Measurements from ENCODE around the gene ARSA.
A peak's percentile ranks its signal among the peaks of the same experiment; 100 is the strongest.
"Not testable (repeated sequence)": the region's sequence is repeated elsewhere in the genome, so short reads cannot be mapped to it uniquely, and the experiment has no call there.

The ARSA gene

GRCh38 chr22:50672041-50672440 is 44.1 kb upstream of the ARSA start:
- Histone ChIP-seq H3K9me3 (ENCODE audit: control insufficient read depth in 2 of 2, low read length in 2 of 2) (no peaks in the 10 kb centered on the region), H3K27ac (ENCODE audit: low read length) (peak overlapping the region; percentile 6), H3K9ac (ENCODE audit: low read length in 2 of 2) (no peak overlapping the region), H3K27me3 (ENCODE audit: control insufficient read depth in 1 of 2, insufficient read depth in 2 of 2, low read length in 2 of 2) (peaks cover 26 to 28% of the 10 kb centered on the region in 2 donors), H3K36me3 (ENCODE audit: control insufficient read depth in 2 of 2, insufficient read depth in 2 of 2, low read length in 2 of 2) (no peaks in the 10 kb centered on the region), H3K4me3 (ENCODE audit: low read length in 2 of 2) (no peak overlapping the region), H3K4me1 (ENCODE audit: control insufficient read depth, insufficient read depth, low read length) (peaks cover 10% of the 10 kb centered on the region)

GRCh38 chr22:50671641-50672040 is 43.7 kb upstream of the ARSA start:
- no peaks in the 10 kb centered on the region for H3K36me3 ChIP-seq (ENCODE audit: control insufficient read depth in 2 of 2, insufficient read depth in 2 of 2, low read length in 2 of 2)
- no peak overlapping the region for H3K4me3 ChIP-seq (ENCODE audit: low read length in 2 of 2)
- H3K27ac ChIP-seq (ENCODE audit: low read length): peak overlapping the region; percentile 11
- H3K9ac ChIP-seq (ENCODE audit: low read length in 2 of 2): no peak overlapping the region
- H3K27me3 ChIP-seq (ENCODE audit: control insufficient read depth in 1 of 2, insufficient read depth in 2 of 2, low read length in 2 of 2): peaks cover 26 to 27% of the 10 kb centered on the region in 2 donors
- peaks cover 10% of the 10 kb centered on the region for H3K4me1 ChIP-seq (ENCODE audit: control insufficient read depth, insufficient read depth, low read length)
- H3K9me3 ChIP-seq (ENCODE audit: control insufficient read depth in 2 of 2, low read length in 2 of 2): no peaks in the 10 kb centered on the region

- Histone ChIP-seq H3K27ac (ENCODE audit: low read length) (peak overlapping the region; percentile 11), H3K4me1 (ENCODE audit: control insufficient read depth, insufficient read depth, low read length) (peaks cover 10% of the 10 kb centered on the region), H3K4me3 (ENCODE audit: low read length in 2 of 2) (no peak overlapping the region), H3K9me3 (ENCODE audit: control insufficient read depth in 2 of 2, low read length in 2 of 2) (no peaks in the 10 kb centered on the region), H3K9ac (ENCODE audit: low read length in 2 of 2) (no peak overlapping the region), H3K27me3 (ENCODE audit: control insufficient read depth in 1 of 2, insufficient read depth in 2 of 2, low read length in 2 of 2) (peaks cover 24 to 26% of the 10 kb centered on the region in 2 donors), H3K36me3 (ENCODE audit: control insufficient read depth in 2 of 2, insufficient read depth in 2 of 2, low read length in 2 of 2) (no peaks in the 10 kb centered on the region)
Observed at GRCh38 chr22:50670914-50671538, 43.1 kb upstream of the ARSA start.

GRCh38 chr22:50670513-50670912 is 42.6 kb upstream of the ARSA start:
- no peak overlapping the region for H3K27ac ChIP-seq (ENCODE audit: low read length)
- no peaks in the 10 kb centered on the region for H3K36me3 ChIP-seq (ENCODE audit: control insufficient read depth in 2 of 2, insufficient read depth in 2 of 2, low read length in 2 of 2)
- H3K9ac ChIP-seq (ENCODE audit: low read length in 2 of 2): no peak overlapping the region
- H3K9me3 ChIP-seq (ENCODE audit: control insufficient read depth in 2 of 2, low read length in 2 of 2): no peaks in the 10 kb centered on the region
- peaks cover 20 to 21% of the 10 kb centered on the region in 2 donors for H3K27me3 ChIP-seq (ENCODE audit: control insufficient read depth in 1 of 2, insufficient read depth in 2 of 2, low read length in 2 of 2)
- H3K4me1 ChIP-seq (ENCODE audit: control insufficient read depth, insufficient read depth, low read length): peaks cover 6% of the 10 kb centered on the region
- no peak overlapping the region for H3K4me3 ChIP-seq (ENCODE audit: low read length in 2 of 2)

- no peaks in the 10 kb centered on the region for H3K36me3 ChIP-seq (ENCODE audit: control insufficient read depth in 2 of 2, insufficient read depth in 2 of 2, low read length in 2 of 2)
- H3K9me3 ChIP-seq (ENCODE audit: control insufficient read depth in 2 of 2, low read length in 2 of 2): no peaks in the 10 kb centered on the region
- H3K9ac ChIP-seq (ENCODE audit: low read length in 2 of 2): no peak overlapping the region
- H3K27me3 ChIP-seq (ENCODE audit: control insufficient read depth in 1 of 2, insufficient read depth in 2 of 2, low read length in 2 of 2): peaks cover 0 to 2% of the 10 kb centered on the region in 2 donors
- no peak overlapping the region for H3K4me3 ChIP-seq (ENCODE audit: low read length in 2 of 2)
- no peak overlapping the region for H3K27ac ChIP-seq (ENCODE audit: low read length)
- H3K4me1 ChIP-seq (ENCODE audit: control insufficient read depth, insufficient read depth, low read length): no peaks in the 10 kb centered on the region
Observed at GRCh38 chr22:50665738-50666137, 37.8 kb upstream of the ARSA start.

GRCh38 chr22:50665212-50665611 is 37.3 kb upstream of the ARSA start:
- Histone ChIP-seq H3K9ac (ENCODE audit: low read length in 2 of 2) (no peak overlapping the region), H3K27me3 (ENCODE audit: control insufficient read depth in 1 of 2, insufficient read depth in 2 of 2, low read length in 2 of 2) (peaks cover 0 to 2% of the 10 kb centered on the region in 2 donors), H3K9me3 (ENCODE audit: control insufficient read depth in 2 of 2, low read length in 2 of 2) (no peaks in the 10 kb centered on the region), H3K4me3 (ENCODE audit: low read length in 2 of 2) (no peak overlapping the region), H3K27ac (ENCODE audit: low read length) (no peak overlapping the region), H3K4me1 (ENCODE audit: control insufficient read depth, insufficient read depth, low read length) (no peaks in the 10 kb centered on the region), H3K36me3 (ENCODE audit: control insufficient read depth in 2 of 2, insufficient read depth in 2 of 2, low read length in 2 of 2) (no peaks in the 10 kb centered on the region)

- H3K27ac ChIP-seq (ENCODE audit: low read length): no peak overlapping the region
- no peaks in the 10 kb centered on the region for H3K9me3 ChIP-seq (ENCODE audit: control insufficient read depth in 2 of 2, low read length in 2 of 2)
- no peak overlapping the region for H3K4me3 ChIP-seq (ENCODE audit: low read length in 2 of 2)
- no peaks in the 10 kb centered on the region for H3K4me1 ChIP-seq (ENCODE audit: control insufficient read depth, insufficient read depth, low read length)
- H3K9ac ChIP-seq (ENCODE audit: low read length in 2 of 2): no peak overlapping the region
- peaks cover 3 to 10% of the 10 kb centered on the region in 2 donors for H3K27me3 ChIP-seq (ENCODE audit: control insufficient read depth in 1 of 2, insufficient read depth in 2 of 2, low read length in 2 of 2)
- no peaks in the 10 kb centered on the region for H3K36me3 ChIP-seq (ENCODE audit: control insufficient read depth in 2 of 2, insufficient read depth in 2 of 2, low read length in 2 of 2)
Observed at GRCh38 chr22:50660306-50660705, 32.4 kb upstream of the ARSA start.

GRCh38 chr22:50659711-50660110 is 31.8 kb upstream of the ARSA start:
- peaks cover 3 to 10% of the 10 kb centered on the region in 2 donors for H3K27me3 ChIP-seq (ENCODE audit: control insufficient read depth in 1 of 2, insufficient read depth in 2 of 2, low read length in 2 of 2)
- H3K9me3 ChIP-seq (ENCODE audit: control insufficient read depth in 2 of 2, low read length in 2 of 2); H3K9ac ChIP-seq (ENCODE audit: low read length in 2 of 2); H3K36me3 ChIP-seq (ENCODE audit: control insufficient read depth in 2 of 2, insufficient read depth in 2 of 2, low read length in 2 of 2); H3K27ac ChIP-seq (ENCODE audit: low read length); H3K4me3 ChIP-seq (ENCODE audit: low read length in 2 of 2); H3K4me1 ChIP-seq (ENCODE audit: control insufficient read depth, insufficient read depth, low read length): not testable (repeated sequence)

GRCh38 chr22:50657925-50658324 is 30.0 kb upstream of the ARSA start:
- Histone ChIP-seq H3K27me3 (ENCODE audit: control insufficient read depth in 1 of 2, insufficient read depth in 2 of 2, low read length in 2 of 2) (peaks cover 3 to 10% of the 10 kb centered on the region in 2 donors), H3K9me3 (ENCODE audit: control insufficient read depth in 2 of 2, low read length in 2 of 2) (no peaks in the 10 kb centered on the region), H3K27ac (ENCODE audit: low read length) (no peak overlapping the region), H3K36me3 (ENCODE audit: control insufficient read depth in 2 of 2, insufficient read depth in 2 of 2, low read length in 2 of 2) (no peaks in the 10 kb centered on the region), H3K4me3 (ENCODE audit: low read length in 2 of 2) (no peak overlapping the region), H3K9ac (ENCODE audit: low read length in 2 of 2) (no peak overlapping the region), H3K4me1 (ENCODE audit: control insufficient read depth, insufficient read depth, low read length) (no peaks in the 10 kb centered on the region)

- H3K27ac ChIP-seq (ENCODE audit: low read length): no peak overlapping the region
- H3K4me3 ChIP-seq (ENCODE audit: low read length in 2 of 2): no peak overlapping the region
- peaks cover 3 to 10% of the 10 kb centered on the region in 2 donors for H3K27me3 ChIP-seq (ENCODE audit: control insufficient read depth in 1 of 2, insufficient read depth in 2 of 2, low read length in 2 of 2)
- H3K9ac ChIP-seq (ENCODE audit: low read length in 2 of 2): no peak overlapping the region
- no peaks in the 10 kb centered on the region for H3K36me3 ChIP-seq (ENCODE audit: control insufficient read depth in 2 of 2, insufficient read depth in 2 of 2, low read length in 2 of 2)
- H3K4me1 ChIP-seq (ENCODE audit: control insufficient read depth, insufficient read depth, low read length): no peaks in the 10 kb centered on the region
- no peaks in the 10 kb centered on the region for H3K9me3 ChIP-seq (ENCODE audit: control insufficient read depth in 2 of 2, low read length in 2 of 2)
Observed at GRCh38 chr22:50656122-50657070, 28.4 kb upstream of the ARSA start.

- H3K36me3 ChIP-seq (ENCODE audit: control insufficient read depth in 2 of 2, insufficient read depth in 2 of 2, low read length in 2 of 2); H3K9ac ChIP-seq (ENCODE audit: low read length in 2 of 2); H3K27me3 ChIP-seq (ENCODE audit: control insufficient read depth in 1 of 2, insufficient read depth in 2 of 2, low read length in 2 of 2); H3K27ac ChIP-seq (ENCODE audit: low read length); H3K4me1 ChIP-seq (ENCODE audit: control insufficient read depth, insufficient read depth, low read length); H3K9me3 ChIP-seq (ENCODE audit: control insufficient read depth in 2 of 2, low read length in 2 of 2); H3K4me3 ChIP-seq (ENCODE audit: low read length in 2 of 2): not testable (repeated sequence)
Observed at GRCh38 chr22:50654664-50655063, 26.7 kb upstream of the ARSA start.

All from stomach smooth muscle (tissue), 2 donors.